HFFc6 (cell line): ENCODE measurements around the gene MYO3B. TPM values are rescaled to one million over a fixed set of nuclear protein-coding genes. Genes with fewer than 3 reads are reported as not detected.

Experiments
- DNase-seq: peaks from one replicate; pipeline ENCODE4 v3.0.0-alpha.2; 2018
- H3K27ac Mint-ChIP-seq: 2 replicates; pipeline ENCODE4 v1.8.0; 2020; ENCODE audit warnings: mild to moderate bottlenecking, mixed read lengths
- H3K27me3 Mint-ChIP-seq: 2 replicates; pipeline ENCODE4 v1.8.0; 2021; ENCODE audit warnings: mild to moderate bottlenecking, moderate library complexity, mixed read lengths; ENCODE audit not compliant: insufficient read depth
- H3K36me3 Mint-ChIP-seq: 2 replicates; pipeline ENCODE4 v1.8.0; 2021; ENCODE audit warnings: low read depth, mixed read lengths
- H3K4me1 Mint-ChIP-seq: 2 replicates; pipeline ENCODE4 v1.8.0; 2020; ENCODE audit warnings: low read depth, mixed read lengths
- H3K4me3 Mint-ChIP-seq: 2 replicates; pipeline ENCODE4 v1.8.0; 2020; ENCODE audit warnings: mild to moderate bottlenecking, moderate library complexity, mixed read lengths
- H3K9me3 Mint-ChIP-seq: 2 replicates; pipeline ENCODE4 v1.8.0; 2020; ENCODE audit warnings: mild to moderate bottlenecking, mixed read lengths
- total RNA-seq, 6 experiments: library from RNA; stranded (reverse); fragmentation: NEBNext Ultra II Directional; extraction: Animal tissue kit (Norgen Biotek cat#: 25700); gene quantifications; 2 replicates in 1 of 6; 3 replicates in 5 of 6; pipeline ENCODE4 v1.2.3, GENCODE V29; 2021
- TF ChIP-seq, protein P1 (sequence below): fragments of 200-600 bp; sonication (generic); IDR thresholded peaks from 2 replicates; pipeline ENCODE4 v1.5.0; 2021; ENCODE audit warnings: antibody characterized with exemption, mild to moderate bottlenecking

MYO3B gene
- total RNA-seq, 6 experiments from 2014 or later: not detected

DNA sequence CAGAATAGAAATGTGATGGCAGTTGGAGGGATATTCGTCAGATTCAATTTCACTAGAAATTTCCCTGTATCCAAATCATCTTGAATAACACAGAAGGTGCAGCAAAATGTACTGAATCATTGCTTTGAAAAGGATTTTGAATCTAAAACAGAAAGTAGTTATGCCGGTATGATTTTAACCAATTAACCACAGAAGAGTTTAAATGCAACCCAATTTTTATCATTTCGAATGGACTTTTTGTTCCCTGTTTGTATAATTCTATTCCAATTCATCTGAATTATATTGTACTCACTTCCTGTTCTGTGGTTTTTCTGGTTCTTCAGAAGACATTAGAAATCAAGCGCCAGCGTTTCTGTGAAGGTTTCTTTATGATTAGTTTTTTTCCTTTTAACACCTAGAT lies 190.4 kb downstream of the MYO3B start:
- no peak overlapping the region for H3K27ac Mint-ChIP-seq
- no peaks in the 10 kb centered on the region for H3K4me1 Mint-ChIP-seq
- H3K4me3 Mint-ChIP-seq: no peak overlapping the region
- DNase-seq: no peak
- TF ChIP-seq, protein P1, sequence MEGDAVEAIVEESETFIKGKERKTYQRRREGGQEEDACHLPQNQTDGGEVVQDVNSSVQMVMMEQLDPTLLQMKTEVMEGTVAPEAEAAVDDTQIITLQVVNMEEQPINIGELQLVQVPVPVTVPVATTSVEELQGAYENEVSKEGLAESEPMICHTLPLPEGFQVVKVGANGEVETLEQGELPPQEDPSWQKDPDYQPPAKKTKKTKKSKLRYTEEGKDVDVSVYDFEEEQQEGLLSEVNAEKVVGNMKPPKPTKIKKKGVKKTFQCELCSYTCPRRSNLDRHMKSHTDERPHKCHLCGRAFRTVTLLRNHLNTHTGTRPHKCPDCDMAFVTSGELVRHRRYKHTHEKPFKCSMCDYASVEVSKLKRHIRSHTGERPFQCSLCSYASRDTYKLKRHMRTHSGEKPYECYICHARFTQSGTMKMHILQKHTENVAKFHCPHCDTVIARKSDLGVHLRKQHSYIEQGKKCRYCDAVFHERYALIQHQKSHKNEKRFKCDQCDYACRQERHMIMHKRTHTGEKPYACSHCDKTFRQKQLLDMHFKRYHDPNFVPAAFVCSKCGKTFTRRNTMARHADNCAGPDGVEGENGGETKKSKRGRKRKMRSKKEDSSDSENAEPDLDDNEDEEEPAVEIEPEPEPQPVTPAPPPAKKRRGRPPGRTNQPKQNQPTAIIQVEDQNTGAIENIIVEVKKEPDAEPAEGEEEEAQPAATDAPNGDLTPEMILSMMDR: no peak
- peaks cover 6% of the 10 kb centered on the region; the same call in 1 of the 2 replicates for H3K27me3 Mint-ChIP-seq
- H3K36me3 Mint-ChIP-seq: no peaks in the 10 kb centered on the region
- no peaks in the 10 kb centered on the region for H3K9me3 Mint-ChIP-seq

DNA sequence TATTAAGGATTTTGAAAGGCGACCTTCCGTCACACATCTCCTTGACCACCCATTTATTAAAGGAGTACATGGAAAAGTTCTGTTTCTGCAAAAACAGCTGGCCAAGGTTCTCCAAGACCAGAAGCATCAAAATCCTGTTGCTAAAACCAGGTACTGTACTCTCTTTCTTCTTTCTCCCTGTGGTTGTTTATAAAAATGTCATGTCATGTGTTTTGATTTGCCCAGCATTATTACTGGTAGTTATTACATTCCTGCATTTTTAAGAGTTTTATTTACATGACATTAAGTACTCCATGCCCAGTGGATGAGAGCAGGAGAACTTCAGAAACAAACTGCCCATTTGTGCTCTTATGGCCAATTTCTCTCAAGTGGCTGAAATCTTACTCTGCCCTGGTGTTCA lies 191.3 kb downstream of the MYO3B start:
- Mint-ChIP-seq H3K27me3 (peaks cover 8% of the 10 kb centered on the region), H3K27ac (no peak overlapping the region), H3K4me3 (no peak overlapping the region), H3K4me1 (no peaks in the 10 kb centered on the region), H3K36me3 (no peaks in the 10 kb centered on the region), H3K9me3 (no peaks in the 10 kb centered on the region)
- TF ChIP-seq, protein P1: no peak
- DNase-seq: no peak

DNA sequence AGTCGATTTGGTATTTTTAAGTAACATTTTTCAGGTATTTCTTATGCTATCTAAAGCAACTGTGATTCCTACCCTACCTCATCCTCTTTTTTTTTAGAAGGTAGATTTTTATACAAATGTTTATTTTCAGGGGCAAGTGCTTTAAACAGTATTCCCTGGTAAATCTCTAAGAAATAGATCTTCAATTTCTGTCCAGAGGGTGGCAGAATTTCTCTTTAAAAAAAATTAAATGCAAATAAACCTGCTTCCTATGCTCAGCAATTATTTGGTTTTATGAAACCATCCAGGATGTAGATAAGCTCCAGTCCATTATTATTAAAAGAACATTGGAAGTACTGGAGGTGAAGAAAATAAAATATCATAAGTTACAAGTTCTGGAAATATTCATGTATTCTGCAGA lies 191.9 kb downstream of the MYO3B start:
- DNase-seq: peak; percentile 12
- H3K4me3 Mint-ChIP-seq: no peak overlapping the region
- H3K27ac Mint-ChIP-seq: no peak overlapping the region
- TF ChIP-seq, protein P1: peak; percentile 71
- peaks cover 8% of the 10 kb centered on the region for H3K27me3 Mint-ChIP-seq
- H3K36me3 Mint-ChIP-seq: no peaks in the 10 kb centered on the region
- H3K4me1 Mint-ChIP-seq: no peaks in the 10 kb centered on the region; the same call in 1 of the 2 replicates
- no peaks in the 10 kb centered on the region for H3K9me3 Mint-ChIP-seq

DNA sequence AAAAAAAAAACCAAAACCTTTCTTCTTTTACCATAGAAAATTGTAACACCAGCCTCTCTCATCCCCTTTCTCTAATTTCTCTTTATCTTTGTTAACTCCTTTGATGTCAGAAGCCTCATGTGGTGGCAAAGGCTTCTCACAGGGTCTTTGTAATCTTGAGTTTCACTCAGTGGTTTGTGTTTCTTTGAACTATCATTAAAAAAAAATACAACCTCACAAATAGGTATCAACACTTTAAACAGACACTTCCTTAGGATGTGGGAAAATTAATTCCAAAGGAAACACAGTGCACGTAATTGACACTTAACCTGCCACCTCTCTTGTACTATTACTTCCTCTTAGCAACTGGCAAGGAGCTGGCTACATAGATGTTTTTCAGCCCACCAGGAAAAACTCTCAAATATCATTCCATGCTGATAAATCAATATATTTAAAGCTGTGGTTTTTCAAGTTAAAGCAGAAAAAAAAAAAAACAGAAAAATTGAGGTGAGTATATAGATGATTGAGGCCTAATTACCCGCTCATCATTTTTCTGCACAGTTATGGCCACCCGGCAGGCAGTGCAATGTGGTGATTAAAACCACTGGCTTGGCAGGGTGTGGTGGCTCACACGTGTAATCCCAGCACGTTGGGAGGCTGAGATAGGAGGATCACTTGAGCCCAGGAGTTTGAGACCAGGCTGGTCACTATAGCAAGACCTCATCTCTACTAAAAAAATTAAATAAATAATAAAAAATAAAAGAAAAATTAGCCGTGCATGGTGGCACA lies 193.5 kb downstream of the MYO3B start:
- TF ChIP-seq, protein P1: no peak
- Mint-ChIP-seq H3K27me3 (peaks cover 7% of the 10 kb centered on the region), H3K36me3 (no peaks in the 10 kb centered on the region), H3K9me3 (no peaks in the 10 kb centered on the region), H3K4me3 (no peak overlapping the region), H3K4me1 (no peaks in the 10 kb centered on the region; the same call in 1 of the 2 replicates), H3K27ac (no peak overlapping the region)
- DNase-seq: no peak

DNA sequence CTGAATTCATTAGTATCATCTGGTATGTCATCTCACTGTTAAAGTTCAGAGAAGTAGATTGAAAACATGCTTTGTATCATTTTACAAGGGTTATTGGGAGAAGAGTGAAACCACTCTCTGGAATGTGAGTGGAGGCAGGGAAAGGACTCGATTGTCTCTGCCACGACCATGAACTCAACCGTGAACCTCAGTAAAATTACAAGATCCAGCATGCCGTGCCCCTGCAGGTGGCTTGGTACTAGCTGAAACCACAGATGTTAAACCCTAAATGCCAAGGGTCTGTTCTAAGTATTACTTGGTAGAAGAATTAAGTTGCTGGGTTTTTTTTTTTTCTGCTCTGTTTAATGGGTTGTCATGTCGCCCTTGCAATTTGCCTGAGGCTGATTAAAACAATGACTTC lies 197.2 kb downstream of the MYO3B start:
- H3K27me3 Mint-ChIP-seq: peaks cover 7% of the 10 kb centered on the region
- DNase-seq: no peak
- H3K4me1 Mint-ChIP-seq: no peaks in the 10 kb centered on the region; the same call in 1 of the 2 replicates
- H3K36me3 Mint-ChIP-seq: no peaks in the 10 kb centered on the region
- no peak overlapping the region for H3K4me3 Mint-ChIP-seq
- TF ChIP-seq, protein P1: no peak
- no peak overlapping the region for H3K27ac Mint-ChIP-seq
- no peaks in the 10 kb centered on the region for H3K9me3 Mint-ChIP-seq
